ENCODE results near the gene GAB3.
A peak's percentile ranks its signal among the peaks of the same experiment; 100 is the strongest.
"Not testable (repeated sequence)": the region's sequence is repeated elsewhere in the genome, so short reads cannot be mapped to it uniquely, and the experiment has no call there.

The GAB3 gene

DNA sequence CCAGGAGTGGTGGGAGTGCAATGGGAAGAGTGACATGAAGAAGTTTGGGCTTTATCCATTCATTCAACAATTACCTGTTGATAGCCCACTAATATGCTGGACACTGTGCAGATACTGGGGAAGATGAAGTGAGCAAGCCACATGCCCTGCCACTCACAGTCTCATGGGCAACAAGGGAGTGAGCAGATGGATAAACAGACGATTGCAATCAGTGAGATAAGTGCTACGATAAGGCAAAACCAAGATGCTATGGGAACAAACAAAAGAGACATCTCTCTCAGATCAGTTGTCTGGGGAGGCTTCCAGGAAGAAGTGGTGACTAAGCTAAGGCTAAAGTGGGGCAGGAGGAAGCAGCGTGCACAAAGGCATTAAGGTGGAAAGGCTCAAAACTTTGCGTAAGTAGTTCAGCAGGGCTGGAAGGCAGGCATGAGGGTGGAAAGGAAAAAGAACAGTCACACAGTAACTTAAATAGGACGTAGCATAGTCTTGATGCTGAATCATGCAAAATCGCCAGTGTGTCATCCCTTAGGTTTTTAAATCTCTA, 31.7 kb downstream of the GAB3 start:
- peak; percentile 83 for DNase-seq (ENCODE audit: low spot score)

DNA sequence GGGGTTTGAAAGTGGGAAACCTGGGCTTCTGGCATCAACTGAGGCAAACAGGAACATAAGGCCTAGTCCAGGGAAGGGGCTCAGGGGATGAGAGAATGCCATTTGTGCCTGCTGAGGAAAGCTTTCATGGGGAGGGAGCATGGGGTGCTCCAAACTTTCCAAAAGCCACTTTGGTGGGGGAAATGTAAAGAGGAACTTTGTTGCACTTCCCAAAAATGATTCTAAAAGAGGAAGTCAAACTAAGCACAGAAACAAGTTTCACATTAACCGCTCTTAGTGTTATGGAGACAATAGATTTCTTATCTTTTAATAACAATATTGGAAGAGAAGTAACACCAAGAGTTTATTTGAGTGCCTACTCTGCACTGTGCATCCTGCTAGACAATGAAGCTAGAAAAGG, 32.3 kb downstream of the GAB3 start:
- DNase-seq (ENCODE audit: low spot score): no peak

DNA sequence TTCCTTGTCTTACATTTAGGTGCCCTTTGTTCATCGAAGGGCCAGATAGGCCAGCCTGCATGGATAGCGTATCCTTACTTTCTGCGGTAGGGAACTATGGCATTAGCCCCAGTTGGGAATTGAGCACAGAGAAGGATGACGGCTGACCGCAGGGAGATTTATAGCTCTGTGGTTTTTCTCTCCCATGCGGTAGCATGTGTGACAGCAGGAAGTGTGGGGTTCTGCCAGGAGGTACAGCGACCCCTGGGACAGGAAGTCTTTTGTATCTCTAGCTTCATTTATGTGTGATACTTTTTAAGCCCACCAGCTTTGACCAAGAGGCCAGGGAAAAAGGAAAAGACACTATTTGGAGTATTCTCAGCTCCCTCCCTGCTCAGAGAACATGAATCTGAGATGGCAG, 33.1 kb downstream of the GAB3 start:
- no peak for DNase-seq (ENCODE audit: low spot score)

DNA sequence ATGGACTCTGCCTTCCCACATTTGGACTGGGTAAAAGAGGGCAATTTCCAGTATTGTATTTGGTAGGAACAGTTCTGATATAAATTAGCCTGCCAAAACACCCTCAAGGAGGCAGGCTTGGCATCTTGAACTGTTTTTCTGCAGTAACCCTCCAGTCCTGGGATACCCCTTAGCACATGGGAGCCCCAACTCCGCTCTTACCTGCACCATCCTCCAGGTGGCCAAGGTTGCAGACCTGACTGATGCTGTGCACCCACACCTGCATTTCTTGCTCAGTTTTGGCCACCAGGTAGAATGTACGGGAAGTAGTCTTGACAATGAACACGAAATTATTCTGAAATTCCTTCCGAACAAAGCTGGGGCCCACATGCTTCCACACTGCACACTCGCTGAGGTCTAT, 35.1 kb downstream of the GAB3 start:
- DNase-seq (ENCODE audit: low spot score): no peak

DNA sequence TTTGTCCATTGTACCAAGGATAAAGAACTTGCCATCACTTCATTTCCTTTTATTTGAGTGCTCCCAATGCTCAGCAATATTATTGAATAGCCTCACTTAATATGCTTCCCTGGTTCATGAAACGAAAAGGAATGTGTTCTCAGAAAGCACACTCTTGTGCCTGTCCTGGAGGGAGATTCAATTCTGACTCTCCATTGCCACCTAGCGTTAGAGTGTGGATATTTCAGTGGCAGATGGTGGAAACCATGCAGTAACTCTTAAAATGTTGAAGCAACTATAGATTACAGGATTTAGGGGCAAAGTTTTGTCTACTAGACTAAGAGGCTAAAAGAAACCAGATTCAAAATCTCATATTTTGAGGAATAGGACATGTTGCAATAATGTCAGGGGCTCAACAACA, 36.0 kb downstream of the GAB3 start:
- peak; percentile 80 for DNase-seq (ENCODE audit: low spot score)

DNA sequence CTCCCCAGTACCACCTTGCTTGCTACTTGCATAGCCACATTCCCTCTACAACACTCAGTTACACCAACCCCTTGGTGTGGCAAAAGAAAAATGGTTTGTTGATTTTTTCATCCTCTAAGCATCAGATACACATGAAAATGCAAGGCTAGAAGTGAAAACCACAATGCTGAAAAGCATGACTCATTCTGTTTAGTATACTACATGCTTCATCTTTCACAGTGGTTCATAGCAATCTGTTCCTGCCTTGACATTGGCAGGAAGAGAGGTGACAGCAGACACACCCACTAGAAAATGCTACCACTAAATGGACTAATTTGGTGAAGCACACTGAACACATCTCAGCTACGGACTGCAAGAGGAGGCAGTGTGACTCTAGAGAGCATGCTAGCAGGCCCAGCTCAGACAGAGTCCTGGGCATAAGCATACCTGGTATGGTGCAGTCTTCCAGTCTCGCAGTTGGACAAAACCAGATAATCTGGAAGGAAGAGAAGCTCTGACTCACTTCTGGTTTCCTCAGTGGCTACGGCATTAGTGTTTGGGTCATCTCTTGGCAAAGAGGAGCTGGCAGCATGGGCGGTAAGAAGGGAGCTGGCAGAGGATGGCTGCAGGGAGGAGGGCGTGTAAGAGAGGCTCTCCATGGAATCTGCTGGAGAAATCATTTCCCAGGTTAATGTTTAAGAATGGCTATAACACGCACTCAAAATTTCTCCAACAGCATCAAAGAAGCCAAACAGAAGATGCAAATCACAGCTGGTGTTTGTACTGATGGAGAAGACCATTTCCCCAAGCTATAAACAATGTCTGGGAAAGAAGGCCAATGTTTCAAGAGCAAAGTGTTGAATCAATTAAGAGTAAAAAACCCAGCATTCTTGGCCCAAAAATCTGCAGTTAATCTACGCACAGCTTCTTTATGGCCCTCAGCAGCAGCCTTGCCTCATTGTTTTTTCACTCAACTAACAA, 37.8 kb downstream of the GAB3 start:
- DNase-seq (ENCODE audit: low spot score): peak; percentile 83

DNA sequence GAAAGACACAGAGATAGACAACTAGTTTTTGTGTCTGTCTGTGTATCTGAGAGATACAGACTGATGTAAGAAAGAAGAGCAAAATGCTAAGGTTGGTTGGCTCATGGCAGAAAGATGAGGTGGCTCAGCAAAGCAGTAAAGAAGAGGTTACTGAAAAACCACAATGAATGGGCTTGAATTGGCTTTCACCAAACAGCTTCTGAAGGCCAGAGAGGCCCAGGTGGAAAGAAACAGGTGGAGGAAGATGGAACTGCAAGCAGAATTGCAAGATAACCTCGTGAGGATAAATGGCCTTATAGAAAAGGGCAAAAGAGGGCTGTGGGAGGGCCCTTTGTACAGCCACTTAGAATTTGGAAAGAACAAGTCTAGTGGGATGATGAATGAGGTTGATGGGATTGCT, 39.6 kb downstream of the GAB3 start:
- no peak for DNase-seq (ENCODE audit: low spot score)

DNA sequence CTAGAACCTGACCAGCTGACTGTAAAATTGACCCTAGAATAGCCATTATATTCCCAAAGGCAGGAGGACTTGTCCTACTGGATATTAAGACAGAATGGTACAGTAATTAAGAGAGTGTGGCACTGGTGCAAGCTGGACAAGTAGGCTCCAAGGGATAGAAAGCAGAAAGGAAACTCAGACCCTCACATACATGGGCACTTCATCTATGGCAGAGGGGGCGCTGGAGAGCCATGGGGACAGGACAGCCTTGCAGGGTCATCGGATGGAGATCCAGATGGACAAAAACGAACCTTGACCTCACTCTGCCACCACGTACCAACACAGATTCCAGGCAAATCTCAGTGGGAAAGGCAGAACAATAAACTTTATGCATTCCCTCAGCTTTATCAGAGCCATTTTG, 40.6 kb downstream of the GAB3 start:
- no peak for DNase-seq (ENCODE audit: low spot score)

DNA sequence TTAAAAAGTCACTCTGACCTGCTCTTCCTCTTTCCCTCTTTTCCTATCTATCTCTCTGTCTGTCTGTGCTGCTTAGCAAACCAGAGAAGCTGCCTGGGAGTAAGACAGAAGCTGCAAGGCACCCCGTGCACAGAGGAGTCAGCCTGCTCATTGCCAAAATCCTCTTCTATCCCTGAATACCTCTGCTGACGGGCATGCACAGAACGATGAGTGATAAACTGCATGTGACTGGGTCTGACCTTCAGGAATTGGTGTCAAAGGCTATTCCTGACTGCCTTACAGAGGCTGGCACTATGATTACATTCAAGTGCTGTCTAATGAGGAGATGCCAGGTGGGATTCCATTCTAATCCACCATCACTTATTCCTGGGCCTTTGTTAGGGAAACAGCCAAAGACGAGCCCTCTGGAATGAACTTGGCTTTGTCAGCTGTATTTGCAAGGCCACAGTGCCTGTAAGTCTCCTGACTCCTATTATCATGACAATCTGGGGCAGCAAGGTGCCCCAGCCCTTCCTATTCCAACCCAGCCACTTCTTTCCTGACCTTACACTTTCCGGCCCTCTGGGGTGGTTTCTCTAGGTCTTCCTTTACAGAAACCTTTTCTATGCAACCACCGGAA, 52.1 kb downstream of the GAB3 start:
- DNase-seq (ENCODE audit: low spot score): no peak

DNA sequence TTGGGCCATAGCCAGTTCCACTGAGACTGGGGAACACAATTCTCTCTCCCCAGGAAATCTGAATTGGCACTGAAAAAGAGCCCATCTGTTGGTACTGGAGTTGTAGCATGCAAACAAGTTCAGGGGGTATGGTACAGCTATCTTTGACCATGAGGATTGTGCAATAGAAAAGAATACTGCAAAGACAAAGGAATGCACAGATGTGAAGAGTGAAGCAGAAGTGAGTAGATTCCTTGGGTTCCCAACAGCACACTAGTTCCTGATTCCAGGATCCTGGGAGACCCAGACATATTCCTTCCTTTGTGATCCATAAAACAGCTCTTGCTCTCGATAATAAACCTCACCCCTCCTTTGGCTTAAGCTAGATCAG, 54.2 kb downstream of the GAB3 start:
- no peak for DNase-seq (ENCODE audit: low spot score)

DNA sequence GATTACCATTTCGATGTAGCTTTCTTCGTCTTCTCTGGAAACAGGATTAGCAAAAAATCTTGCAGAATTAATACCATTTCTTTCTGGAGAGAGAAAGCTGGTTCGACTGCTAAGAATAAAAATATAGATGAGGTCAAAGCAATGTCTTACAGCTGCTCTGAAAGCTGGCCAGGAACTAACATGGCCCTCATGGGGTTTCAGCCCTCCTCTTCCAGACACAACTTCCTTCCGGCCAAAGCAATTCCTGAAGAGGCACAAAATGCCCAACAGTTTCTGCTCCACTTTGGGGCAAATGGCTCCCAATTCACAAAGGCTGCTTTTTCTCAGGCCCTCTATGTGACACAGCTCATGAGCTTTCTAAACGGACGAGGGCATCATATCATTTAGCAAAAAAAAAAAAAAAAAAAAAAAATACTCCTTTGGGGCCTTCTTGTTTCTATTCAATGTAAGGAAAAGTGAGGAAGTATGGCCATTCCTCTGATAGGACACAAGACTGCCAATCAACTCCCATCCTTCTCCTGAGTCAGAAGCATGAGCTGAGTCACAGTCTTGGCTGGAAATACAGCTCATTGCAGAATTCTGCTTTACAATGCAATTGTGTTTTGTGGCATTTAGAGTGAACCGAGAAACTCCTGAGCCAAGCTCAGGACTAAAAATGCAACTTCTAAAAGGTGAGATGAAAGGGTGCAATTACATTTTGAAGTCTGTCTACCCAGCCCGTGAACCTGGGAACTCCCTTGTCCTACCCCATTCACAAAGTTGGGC, 54.8 kb downstream of the GAB3 start:
- peak; percentile 39 for DNase-seq (ENCODE audit: low spot score)

DNA sequence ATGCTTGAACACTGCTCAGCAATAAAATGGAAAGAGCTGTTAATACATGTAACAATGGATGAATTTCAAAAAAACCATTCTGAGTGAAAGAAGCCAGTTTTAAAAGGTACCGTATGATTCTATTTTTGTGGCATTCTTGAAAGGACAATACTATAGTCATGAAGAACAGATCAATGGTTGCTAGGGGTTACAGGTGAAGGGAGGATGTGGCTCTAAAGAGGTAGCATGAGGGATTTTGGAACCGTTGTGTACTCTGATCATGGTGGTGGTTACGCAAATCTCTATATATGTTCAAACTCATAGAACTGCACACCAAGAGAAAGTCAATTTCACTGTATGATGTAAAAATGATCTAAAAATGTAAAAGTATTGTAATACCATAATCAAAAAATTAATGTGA, 57.5 kb downstream of the GAB3 start:
- DNase-seq (ENCODE audit: low spot score): no peak

DNA sequence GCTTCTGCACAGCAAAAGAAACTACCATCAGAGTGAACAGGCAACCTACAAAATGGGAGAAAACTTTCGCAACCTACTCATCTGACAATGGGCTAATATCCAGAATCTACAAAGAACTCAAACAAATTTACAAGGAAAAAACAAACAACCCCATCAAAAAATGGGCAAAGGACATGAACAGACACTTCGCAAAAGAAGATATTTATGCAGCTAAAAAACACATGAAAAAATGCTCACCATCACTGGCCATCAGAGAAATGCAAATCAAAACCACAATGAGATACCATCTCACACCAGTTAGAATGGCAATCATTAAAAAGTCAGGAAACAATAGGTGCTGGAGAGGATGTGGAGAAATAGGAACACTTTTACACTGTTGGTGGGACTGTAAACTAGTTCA, 60.4 kb downstream of the GAB3 start:
- DNase-seq (ENCODE audit: low spot score): not testable (repeated sequence)

DNA sequence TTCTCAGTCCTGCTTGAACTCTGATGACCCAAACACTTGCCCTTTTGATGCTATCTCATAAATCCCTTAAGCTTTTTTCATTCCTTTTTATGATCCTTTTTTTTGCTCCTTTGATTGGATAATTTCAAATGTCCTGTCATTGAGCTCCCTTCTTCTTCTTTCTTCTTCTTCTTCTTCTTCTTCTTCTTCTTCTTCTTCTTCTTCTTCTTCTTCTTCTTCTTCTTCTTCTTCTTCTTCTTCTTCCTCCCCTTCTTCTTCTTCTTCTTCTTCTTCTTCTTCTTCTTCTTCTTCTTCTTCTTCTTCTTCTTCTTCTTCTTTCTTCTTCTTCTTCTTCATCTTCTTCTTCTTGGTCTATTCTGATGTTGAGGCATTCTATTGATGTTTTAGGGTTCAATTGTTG, 78.8 kb downstream of the GAB3 start:
- not testable (repeated sequence) for DNase-seq (ENCODE audit: low spot score)

DNA sequence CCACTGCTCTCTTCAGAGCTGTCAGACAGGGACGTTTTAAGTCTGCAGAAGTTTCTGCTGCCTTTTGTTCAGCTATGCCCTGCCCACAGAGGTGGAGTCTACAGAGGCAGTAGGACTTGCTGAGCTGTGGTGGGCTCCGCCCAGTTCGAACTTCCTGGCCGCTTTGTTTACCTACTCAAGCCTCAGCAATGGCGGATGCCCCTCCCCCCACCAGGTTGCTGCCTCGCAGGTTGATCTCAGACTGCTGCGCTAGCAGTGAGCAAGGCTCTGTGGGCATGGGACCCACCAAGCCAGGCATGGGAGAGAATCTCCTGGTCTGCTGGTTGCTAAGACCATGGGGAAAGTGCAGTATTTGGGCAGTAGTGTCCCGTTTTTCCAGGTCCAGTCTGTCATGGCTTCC, 80.0 kb downstream of the GAB3 start:
- not testable (repeated sequence) for DNase-seq (ENCODE audit: low spot score)

DNA sequence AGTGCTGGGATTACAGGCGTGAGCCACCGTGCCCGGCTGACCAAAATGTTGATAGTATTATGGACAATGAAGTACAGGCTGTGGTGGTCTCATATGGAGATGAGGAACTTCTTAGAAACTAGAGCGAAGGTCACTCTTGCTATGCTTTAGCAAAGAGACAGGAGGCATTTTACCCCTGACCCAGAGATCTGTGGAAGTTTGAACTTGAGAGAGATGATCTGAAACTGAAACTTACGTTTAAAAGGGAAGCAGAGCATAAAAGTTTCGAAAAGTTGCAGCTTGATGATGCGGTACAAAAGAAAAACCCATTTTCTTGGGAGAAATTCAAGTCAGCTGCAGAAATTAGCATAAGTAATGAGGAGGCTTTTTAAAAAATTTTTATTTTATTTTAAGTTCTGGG, 89.0 kb downstream of the GAB3 start:
- no peak for DNase-seq (ENCODE audit: low spot score)

DNA sequence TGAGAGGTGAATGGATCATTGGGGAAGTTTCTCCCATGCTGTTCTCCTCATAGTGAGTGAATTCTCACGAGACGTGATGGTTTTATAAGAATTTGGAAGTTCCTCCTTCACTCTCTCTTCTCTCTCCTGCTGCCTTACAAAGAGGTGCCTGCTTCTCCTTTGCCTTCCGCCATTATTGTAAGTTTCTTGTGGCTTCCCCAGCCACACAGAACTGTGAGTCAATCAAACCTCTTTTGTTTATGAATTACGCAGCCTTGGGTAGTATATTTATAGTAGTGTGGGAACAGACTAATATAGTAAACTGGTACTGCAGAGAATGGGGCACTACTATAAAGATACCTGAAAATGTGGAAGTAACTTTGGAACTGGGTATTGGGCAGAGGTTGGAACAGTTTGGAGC, 89.7 kb downstream of the GAB3 start:
- no peak for DNase-seq (ENCODE audit: low spot score)

DNA sequence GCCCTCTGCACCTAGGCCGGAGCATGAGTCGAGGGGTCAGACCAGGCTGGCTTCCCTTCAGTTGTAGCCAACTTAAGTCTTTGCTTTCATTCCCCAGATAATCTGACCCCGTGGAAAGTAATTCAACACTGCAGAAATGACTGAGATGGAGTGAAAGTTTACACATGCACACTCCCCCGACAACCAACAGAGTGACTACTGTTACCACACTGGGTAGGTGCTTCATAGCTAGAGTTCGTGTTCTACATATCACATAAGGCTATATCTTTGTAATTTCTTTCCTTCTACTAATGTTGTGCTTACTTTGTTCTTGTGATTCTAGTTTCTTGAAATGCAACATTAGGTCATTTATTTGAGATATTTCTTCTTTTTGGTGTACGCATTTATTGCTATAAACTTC, 90.3 kb downstream of the GAB3 start:
- DNase-seq (ENCODE audit: low spot score): no peak

DNA sequence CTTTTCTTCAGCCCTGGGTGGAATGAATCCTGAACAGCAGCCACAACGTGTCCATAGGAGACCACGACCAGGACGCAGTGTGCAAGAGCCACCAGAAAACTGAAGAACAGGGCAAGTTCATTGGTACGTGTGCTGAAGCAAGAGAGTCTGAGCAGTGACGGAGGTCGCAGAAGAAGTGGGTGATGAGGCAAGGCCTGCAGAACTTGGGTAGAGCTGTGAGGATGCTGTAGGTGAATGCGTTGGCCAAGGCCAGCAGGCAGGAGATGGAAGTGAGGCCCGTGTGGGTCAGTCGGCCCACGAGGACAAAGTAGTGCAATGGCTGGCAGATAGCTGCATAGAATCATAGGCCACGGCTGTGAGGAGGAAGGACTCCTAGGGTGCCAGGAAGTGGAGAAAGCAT, 91.9 kb downstream of the GAB3 start:
- no peak for DNase-seq (ENCODE audit: low spot score)

DNA sequence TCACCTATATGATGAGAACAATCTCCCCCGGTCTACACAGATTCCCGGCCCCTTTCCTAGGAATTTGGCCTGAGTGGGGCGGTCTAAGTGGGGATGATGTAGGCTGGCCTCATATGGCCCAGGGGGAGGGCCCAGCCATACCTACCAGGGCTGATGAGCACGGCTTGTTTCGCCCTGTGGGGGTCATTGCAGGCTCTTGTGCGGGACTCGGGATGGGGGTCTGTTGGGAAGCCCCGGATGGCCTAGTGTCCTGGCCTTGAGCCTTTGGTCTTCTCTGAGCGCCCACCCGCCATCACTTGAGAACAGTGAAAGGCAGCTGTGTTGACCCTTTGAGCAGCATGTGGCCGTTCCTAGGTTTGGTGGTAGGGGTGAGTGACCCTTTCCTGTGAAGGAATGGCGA, 92.7 kb downstream of the GAB3 start:
- DNase-seq (ENCODE audit: low spot score): no peak

DNA sequence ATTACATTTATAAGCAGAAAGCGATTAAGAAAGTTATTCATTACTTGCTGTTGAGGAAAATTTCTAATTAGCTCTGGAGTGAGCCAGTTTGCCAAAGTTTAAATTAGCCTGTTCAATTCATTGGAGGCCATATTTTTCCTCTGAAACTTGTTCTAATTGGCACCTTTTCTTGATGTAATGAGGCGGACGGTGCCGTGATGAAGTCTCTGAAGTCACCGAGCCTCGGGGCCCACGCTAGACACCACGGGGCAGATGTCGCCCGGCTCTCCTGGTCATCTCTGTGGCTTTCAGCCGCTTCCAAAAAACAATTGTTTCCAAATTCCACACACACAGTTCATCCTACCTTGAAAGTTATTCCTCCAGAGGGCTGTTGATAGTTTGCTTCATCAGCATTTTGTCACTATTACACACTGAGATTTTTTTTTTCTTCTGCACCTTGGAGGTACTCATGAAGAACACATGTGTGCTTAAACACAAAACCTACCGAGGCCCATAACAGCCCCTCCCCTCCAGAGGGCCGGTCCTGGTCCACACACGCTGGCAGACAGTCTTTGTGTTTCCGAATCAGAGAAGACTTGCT, 93.6 kb downstream of the GAB3 start:
- no peak for DNase-seq (ENCODE audit: low spot score)

DNA sequence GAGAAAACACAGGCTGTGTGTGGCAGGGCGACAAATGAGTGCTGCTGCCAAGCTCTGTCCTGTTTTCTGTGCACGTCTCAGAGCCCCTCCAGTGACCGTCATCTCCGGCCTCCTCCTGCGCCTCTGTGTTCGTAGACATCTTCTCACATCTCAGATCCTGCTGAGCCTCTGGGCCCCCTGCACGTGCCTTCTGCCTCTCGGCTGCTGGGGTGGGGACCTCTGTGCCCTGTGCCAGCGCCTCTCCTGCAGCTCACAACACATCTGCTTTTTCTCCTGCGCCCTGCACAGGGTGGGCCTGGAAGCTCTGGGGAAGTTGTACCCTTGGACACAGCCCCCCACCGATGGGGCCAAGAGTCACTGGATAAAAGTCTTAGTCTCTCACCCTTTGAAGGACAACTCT, 95.1 kb downstream of the GAB3 start:
- DNase-seq (ENCODE audit: low spot score): no peak

All from activated CD4-positive, alpha-beta T cell treated with anti-CD3 and anti-CD28 coated beads, Interleukin-2, Interleukin-4, amounts not matched to agents 100 ng/mL and 50 ng/mL, durations not matched to agents 16 hours and 8 hours (primary cell).